IMR-90 (cell line): Measurements from ENCODE around the gene ACSBG1. TPM values are rescaled to one million over a fixed set of nuclear protein-coding genes. Genes with fewer than 3 reads are reported as not detected.

Experiments used
- ATAC-seq: fragments of 200-7000 bp; cut with Tn5 transposase; 2 replicates; pipeline ENCODE4 v1.9.1; 2020; ENCODE audit warnings: low read depth, mild to moderate bottlenecking, moderate library complexity
- BruUV-seq: library from RNA; stranded (reverse); fragments of 400-500 nt; replicated peaks from 2 replicates; lab custom pipeline; 2021; lab: Mats Ljungman, UMichigan
- CTCF ChIA-PET: fragments of 300-600 bp; formaldehyde crosslinking; extraction: SDS; loops from one replicate; lab custom pipeline; 2021; ENCODE audit warnings: antibody characterized with exemption; lab: Yijun Ruan, JAX
- POLR2A ChIA-PET: fragments of 300-600 bp; sonication (Branson Sonifier 250); formaldehyde crosslinking; loops from one replicate; lab custom pipeline; 2022; ENCODE audit warnings: antibody characterized with exemption; ENCODE audit not compliant: unreplicated experiment; lab: Charles Lee
- DNase-seq: peaks from one replicate; pipeline ENCODE4 v3.0.0; 2013
- H2AFZ ChIP-seq: replicated peaks from 2 replicates; pipeline ENCODE3; 2013; ENCODE audit warnings: low read length, mild to moderate bottlenecking; ENCODE audit not compliant: poor library complexity
- H2AK5ac ChIP-seq: 2 replicates; pipeline ENCODE4 v1.6.1; 2013; ENCODE audit warnings: low read depth, low read length, inconsistent platforms
- H2AK9ac ChIP-seq: replicated peaks from 2 replicates; pipeline ENCODE3; 2013; ENCODE audit warnings: mild to moderate bottlenecking, low read depth, low read length, moderate library complexity; ENCODE audit not compliant: poor library complexity
- H2BK120ac ChIP-seq: 2 replicates; pipeline ENCODE4 v1.6.1; 2013; ENCODE audit warnings: low read depth, low read length, inconsistent platforms
- H2BK15ac ChIP-seq: 3 replicates; pipeline ENCODE4 v1.6.1; 2013; ENCODE audit warnings: low read depth, low read length, inconsistent platforms
- H2BK20ac ChIP-seq: 2 replicates; pipeline ENCODE4 v1.6.1; 2013; ENCODE audit warnings: low read depth, mild to moderate bottlenecking, inconsistent platforms, low read length, moderate library complexity
- H2BK5ac ChIP-seq: 2 replicates; pipeline ENCODE4 v1.6.1; 2013; ENCODE audit warnings: mild to moderate bottlenecking, low read depth, low read length, inconsistent platforms; ENCODE audit not compliant: poor library complexity, severe bottlenecking
- H3K14ac ChIP-seq: replicated peaks from 2 replicates; pipeline ENCODE4 v1.6.1; 2013; ENCODE audit warnings: low read depth, low read length, inconsistent platforms
- H3K18ac ChIP-seq: 2 replicates; pipeline ENCODE4 v1.6.1; 2013; ENCODE audit warnings: low read depth, low read length, control low read depth
- H3K23ac ChIP-seq: 2 replicates; pipeline ENCODE4 v1.6.1; 2013; ENCODE audit warnings: low read depth, low read length, inconsistent platforms
- H3K27ac ChIP-seq: 2 replicates; pipeline ENCODE4 v1.5.1; 2013; ENCODE audit warnings: mild to moderate bottlenecking, control low read depth, low read length; ENCODE audit not compliant: insufficient read depth
- H3K27me3 ChIP-seq: 2 replicates; pipeline ENCODE4 v1.6.1; 2013; ENCODE audit warnings: low read length; ENCODE audit not compliant: control insufficient read depth, insufficient read depth
- H3K36me3 ChIP-seq: 2 replicates; pipeline ENCODE4 v1.6.1; 2013; ENCODE audit warnings: low read length, mixed read lengths; ENCODE audit not compliant: control insufficient read depth, insufficient read depth
- H3K4ac ChIP-seq: 2 replicates; pipeline ENCODE4 v1.6.1; 2013; ENCODE audit warnings: low read depth, low read length, inconsistent platforms
- H3K4me1 ChIP-seq: 2 replicates; pipeline ENCODE4 v1.6.1; 2013; ENCODE audit warnings: low read length, mixed read lengths; ENCODE audit not compliant: control insufficient read depth, insufficient read depth
- H3K4me2 ChIP-seq: 2 replicates; pipeline ENCODE4 v1.6.1; 2013; ENCODE audit warnings: low read depth, mild to moderate bottlenecking, control low read depth, low read length, moderate library complexity
- H3K4me3 ChIP-seq: 2 replicates; pipeline ENCODE4 v1.5.1; 2013; ENCODE audit warnings: low read depth, mild to moderate bottlenecking, control low read depth, low read length, moderate library complexity; ENCODE audit not compliant: insufficient read depth
- H3K56ac ChIP-seq: 2 replicates; pipeline ENCODE4 v1.6.1; 2013; ENCODE audit warnings: low read length, inconsistent platforms; ENCODE audit not compliant: insufficient read depth; ENCODE audit errors: extremely low read depth
- H3K79me1 ChIP-seq, 2 experiments: 2 replicates each; pipeline ENCODE4 v1.6.1; 2013; ENCODE audit warnings: low read length in 2 of 2, inconsistent platforms in 1 of 2, low read depth in 1 of 2
- H3K9ac ChIP-seq: 2 replicates; pipeline ENCODE4 v1.6.1; 2013; ENCODE audit warnings: low read depth, low read length, control low read depth
- H3K9me1 ChIP-seq: 2 replicates; pipeline ENCODE4 v1.6.1; 2013; ENCODE audit warnings: low read length, inconsistent platforms; ENCODE audit not compliant: insufficient read depth
- H3K9me3 ChIP-seq: 2 replicates; pipeline ENCODE4 v1.6.1; 2013; ENCODE audit warnings: low read length; ENCODE audit not compliant: control insufficient read depth, insufficient read depth
- H4K20me1 ChIP-seq: 2 replicates; pipeline ENCODE4 v1.6.1; 2013; ENCODE audit warnings: low read length, inconsistent platforms; ENCODE audit not compliant: insufficient read depth
- H4K5ac ChIP-seq: 2 replicates; pipeline ENCODE4 v1.6.1; 2013; ENCODE audit warnings: mild to moderate bottlenecking, low read depth, low read length, control low read depth
- H4K8ac ChIP-seq, 2 experiments: 2 replicates each; pipeline ENCODE4 v1.6.1; 2013; ENCODE audit warnings: low read depth in 2 of 2, low read length in 2 of 2, control low read depth in 1 of 2, inconsistent platforms in 1 of 2
- H4K91ac ChIP-seq: 2 replicates; pipeline ENCODE4 v1.6.1; 2013; ENCODE audit warnings: low read depth, low read length, inconsistent platforms; ENCODE audit not compliant: insufficient read depth
- BHLHE40 ChIP-seq: fragments of 150-350 bp; IDR thresholded peaks from 2 replicates; pipeline ENCODE4 v1.6.1; 2016; ENCODE audit warnings: mild to moderate bottlenecking, low read depth, low read length
- CEBPB ChIP-seq: IDR thresholded peaks from 2 replicates; pipeline ENCODE4 v1.6.1; 2012; ENCODE audit warnings: low read depth, low read length, improper control_type of control experiment
- CHD1 ChIP-seq: IDR thresholded peaks from 2 replicates; pipeline ENCODE4 v1.6.1; 2012; ENCODE audit warnings: low read depth, low read length, improper control_type of control experiment
- CTCF ChIP-seq: conservative IDR thresholded peaks from 2 replicates; pipeline ENCODE4 v1.5.1; 2012; ENCODE audit warnings: mild to moderate bottlenecking, low read depth, low read length, improper control_type of control experiment
- FOS ChIP-seq: fragments of 150-350 bp; IDR thresholded peaks from 2 replicates; pipeline ENCODE4 v1.6.1; 2016; ENCODE audit warnings: low read depth, low read length
- MAFK ChIP-seq: IDR thresholded peaks from 2 replicates; pipeline ENCODE4 v1.6.1; 2012; ENCODE audit warnings: low read depth, low read length, improper control_type of control experiment
- MAZ ChIP-seq: IDR thresholded peaks from 2 replicates; pipeline ENCODE4 v1.6.1; 2012; ENCODE audit warnings: low read depth, mild to moderate bottlenecking, low read length, improper control_type of control experiment, moderate library complexity, borderline replicate concordance
- NFE2L2 ChIP-seq: fragments of 150-350 bp; IDR thresholded peaks from 2 replicates; pipeline ENCODE4 v1.6.1; 2016; ENCODE audit warnings: low read depth, mild to moderate bottlenecking, low read length
- POLR2A ChIP-seq: IDR thresholded peaks from 2 replicates; pipeline ENCODE4 v1.6.1; 2012; ENCODE audit warnings: mild to moderate bottlenecking, low read depth, low read length
- RAD21 ChIP-seq: IDR thresholded peaks from 2 replicates; pipeline ENCODE4 v1.6.1; 2012; ENCODE audit warnings: low read length, improper control_type of control experiment
- RCOR1 ChIP-seq: IDR thresholded peaks from 2 replicates; pipeline ENCODE4 v1.6.1; 2012; ENCODE audit warnings: mild to moderate bottlenecking, low read length, improper control_type of control experiment; ENCODE audit not compliant: insufficient replicate concordance
- RFX5 ChIP-seq: IDR thresholded peaks from 2 replicates; pipeline ENCODE4 v1.8.0; 2012; ENCODE audit warnings: low read depth, mild to moderate bottlenecking, low read length, moderate library complexity
- SMC3 ChIP-seq: fragments of 150-350 bp; IDR thresholded peaks from 2 replicates; pipeline ENCODE4 v1.6.1; 2016; ENCODE audit warnings: low read depth, mild to moderate bottlenecking, antibody characterized with exemption, low read length, moderate library complexity
- WGBS, 2 experiments: methylation state at CpG; one replicate each; pipeline versions ENCODE4 v1.1.5 to v1.1.7; 2013; ENCODE audit warnings: missing lambda C conversion rate in 2 of 2; ENCODE audit not compliant: insufficient read length in 1 of 2; ENCODE audit errors: extremely low coverage in 2 of 2; 5-methylcytosine and 5-hydroxymethylcytosine counted together
- dilution Hi-C: fragments of 300-500 bp; cut with HindIII; formaldehyde crosslinking; loops from one replicate; pipeline ENCODE4 v1.14.3; 2018; ENCODE audit warnings: low sequenced_read_pairs; ENCODE audit not compliant: unreplicated experiment
- in situ Hi-C: fragments of 300-500 bp; cut with MboI; formaldehyde crosslinking; loops from 3 replicates; pipeline ENCODE4 v1.14.3; 2019; ENCODE audit warnings: low sequenced_read_pairs, inconsistent platforms, mixed read lengths
- intact Hi-C: fragments of 100-400 bp; cut with micrococcal nuclease; formaldehyde crosslinking; loops from 2 replicates; pipeline ENCODE4 v1.10.0; 2022
- polyA plus RNA-seq, 3 experiments: library from polyadenylated mRNA; depleted of rRNA; stranded (reverse); fragments of >200 nt; gene quantifications; 2 replicates each; pipeline ENCODE4 v1.2.3, GENCODE V29; 2012; ENCODE audit warnings: low replicate concordance in 1 of 3
- total RNA-seq: library from RNA; depleted of rRNA; stranded (reverse); fragments of >200 nt; gene quantifications from 2 replicates; pipeline ENCODE4 v1.2.3, GENCODE V29; 2012
- TF ChIP-seq, protein P1 (sequence below): fragments of 150-350 bp; IDR thresholded peaks from 2 replicates; pipeline ENCODE4 v1.6.1; 2016; ENCODE audit warnings: low read depth, mild to moderate bottlenecking, low read length, moderate library complexity, borderline replicate concordance
- TF ChIP-seq, protein P2 (sequence below): fragments of 150-350 bp; IDR thresholded peaks from 2 replicates; pipeline ENCODE4 v1.6.1; 2017; ENCODE audit warnings: mild to moderate bottlenecking, antibody characterized with exemption, low read length, low read depth

Gene ACSBG1
- total and polyA plus RNA-seq, 2 of the 4 experiments (the other 2 are of a cell fraction): 0.02 TPM; not detected in 1

DNA sequence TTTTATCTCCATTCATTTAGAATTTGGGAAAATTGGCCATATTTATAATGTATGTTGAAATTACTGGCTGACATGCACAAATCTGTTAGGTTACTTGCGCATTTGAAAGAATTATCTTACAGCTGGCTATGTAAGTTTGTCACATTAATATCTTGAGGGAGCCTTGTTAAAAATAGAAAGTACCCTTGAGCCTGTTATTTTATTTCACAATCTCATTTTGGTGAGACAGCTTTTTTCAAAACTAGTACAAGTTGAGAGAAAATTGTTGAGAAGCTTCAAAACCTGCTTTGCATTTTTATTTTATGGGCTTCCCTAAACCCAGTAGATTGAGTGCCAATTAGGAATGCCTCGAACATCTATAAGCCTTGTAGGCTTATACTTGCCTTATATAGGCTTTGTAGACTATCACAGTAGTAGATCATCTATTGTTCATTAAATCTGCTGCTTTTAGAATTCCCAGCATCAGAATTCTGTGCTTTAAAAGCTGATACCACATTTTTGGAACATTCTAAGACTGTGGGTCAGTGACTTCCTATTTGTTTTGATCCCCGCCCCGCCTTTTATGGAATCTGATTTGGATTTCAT lies 78.9 kb downstream of the ACSBG1 start:
- H2BK5ac ChIP-seq: no peak overlapping the region
- in situ Hi-C loops: no loop called here

More for the DNA sequence above, 78.9 kb downstream of the ACSBG1 start:
- no peak overlapping the region for H3K4me3 ChIP-seq
- no peak for ATAC-seq
- no peak overlapping the region for H3K27ac ChIP-seq
- H3K4me2 ChIP-seq: no peak overlapping the region
- no TSS peak for BruUV-seq
- intact Hi-C loops: no loop called here
- dilution Hi-C loops: no loop called here
- no peaks in the 10 kb centered on the region for H3K9me3 ChIP-seq
- TF ChIP-seq SMC3 (no peak), CTCF (no peak), RFX5 (no peak), NFE2L2 (no peak), CHD1 (no peak), BHLHE40 (no peak), RAD21 (no peak), POLR2A (no peak), MAFK (no peak), FOS (no peak), RCOR1 (no peak), MAZ (no peak), CEBPB (no peak)
- TF ChIP-seq, protein P1, sequence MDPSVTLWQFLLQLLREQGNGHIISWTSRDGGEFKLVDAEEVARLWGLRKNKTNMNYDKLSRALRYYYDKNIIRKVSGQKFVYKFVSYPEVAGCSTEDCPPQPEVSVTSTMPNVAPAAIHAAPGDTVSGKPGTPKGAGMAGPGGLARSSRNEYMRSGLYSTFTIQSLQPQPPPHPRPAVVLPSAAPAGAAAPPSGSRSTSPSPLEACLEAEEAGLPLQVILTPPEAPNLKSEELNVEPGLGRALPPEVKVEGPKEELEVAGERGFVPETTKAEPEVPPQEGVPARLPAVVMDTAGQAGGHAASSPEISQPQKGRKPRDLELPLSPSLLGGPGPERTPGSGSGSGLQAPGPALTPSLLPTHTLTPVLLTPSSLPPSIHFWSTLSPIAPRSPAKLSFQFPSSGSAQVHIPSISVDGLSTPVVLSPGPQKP: no peak
- TF ChIP-seq, protein P2, sequence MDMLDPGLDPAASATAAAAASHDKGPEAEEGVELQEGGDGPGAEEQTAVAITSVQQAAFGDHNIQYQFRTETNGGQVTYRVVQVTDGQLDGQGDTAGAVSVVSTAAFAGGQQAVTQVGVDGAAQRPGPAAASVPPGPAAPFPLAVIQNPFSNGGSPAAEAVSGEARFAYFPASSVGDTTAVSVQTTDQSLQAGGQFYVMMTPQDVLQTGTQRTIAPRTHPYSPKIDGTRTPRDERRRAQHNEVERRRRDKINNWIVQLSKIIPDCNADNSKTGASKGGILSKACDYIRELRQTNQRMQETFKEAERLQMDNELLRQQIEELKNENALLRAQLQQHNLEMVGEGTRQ: no peak
- no peak overlapping the region for H4K5ac ChIP-seq
- H3K27me3 ChIP-seq: no peaks in the 10 kb centered on the region
- no peak overlapping the region for H3K23ac ChIP-seq
- H4K91ac ChIP-seq: no peak overlapping the region
- H3K4ac ChIP-seq: no peak overlapping the region
- peaks cover 2% of the 10 kb centered on the region; the same call in 1 of the 2 replicates for H4K20me1 ChIP-seq
- no peak overlapping the region for H3K56ac ChIP-seq
- no peak overlapping the region for H3K18ac ChIP-seq
- H2BK120ac ChIP-seq: no peak overlapping the region
- H3K79me1 ChIP-seq: peaks cover 11 to 30% of the 10 kb centered on the region in 2 experiments
- CTCF ChIA-PET: interaction anchor here (1.1 kb wide), 1 partner anchor 288 kb away, joined by 5 read pairs; no protein-coding TSS in a partner anchor
- H3K14ac ChIP-seq: no peak overlapping the region
- POLR2A ChIA-PET: interaction anchor here (0.6 to 0.7 kb wide), 2 partner anchors 84 to 133 kb away, joined by 3 read pairs; no protein-coding TSS in a partner anchor
- no peak overlapping the region for H2BK15ac ChIP-seq
- H3K9me1 ChIP-seq: no peaks in the 10 kb centered on the region; the same call in none of the 2 replicates
- no peaks in the 10 kb centered on the region; the same call in 1 of the 2 replicates for H3K4me1 ChIP-seq
- H2AK9ac ChIP-seq: no peak overlapping the region
- DNase-seq: no peak
- H2AFZ ChIP-seq: no peak overlapping the region
- no peak overlapping the region for H3K9ac ChIP-seq
- H2BK20ac ChIP-seq: no peak overlapping the region
- H4K8ac ChIP-seq: no peak overlapping the region
- no peak overlapping the region for H2AK5ac ChIP-seq
- H3K36me3 ChIP-seq: peaks cover 10% of the 10 kb centered on the region
- no CpG with 5 or more reads among the region's 4 CpGs for WGBS, 2 experiments
